Measurements from ENCODE around the gene PTHLH. TPM values are rescaled to one million over a fixed set of nuclear protein-coding genes. Genes with fewer than 3 reads are reported as not detected.

Gene PTHLH
- total and polyA plus RNA-seq, 10 of the 15 experiments (the other 5 are each of a cell fraction or from before 2014, with no cell fraction given): 0.08 to 0.12 TPM; not detected in 8

Small RNAs within 50 kb of the gene (small RNA-seq; reads per million reads assigned to genes)
- not detected for gene AC008011.1

Other genes with a start within 250 kb of the PTHLH start
- gene KLHL42, start 192.5 kb downstream of the PTHLH start, total RNA-seq (2014; rRNA removed): 14.4 and 15.9 TPM in 2 replicates
- gene KLHL42, start 192.5 kb downstream of the PTHLH start, total RNA-seq (2014; rRNA removed; fragmentation: Illumina TruSeq; extraction: Trizol): 12.1 and 14.4 TPM in 2 replicates
- gene KLHL42, start 192.5 kb downstream of the PTHLH start, total RNA-seq (2021): 15.5 and 17.4 TPM in 2 replicates
- 15.9 and 16.2 TPM in 2 replicates for gene KLHL42, start 192.5 kb downstream of the PTHLH start, polyA plus RNA-seq (2011; rRNA removed)
- gene KLHL42, start 192.5 kb downstream of the PTHLH start, polyA plus RNA-seq (2014; fragmentation: Illumina TruSeq; extraction: Trizol): 10.7 and 11.8 TPM in 2 replicates
- gene KLHL42, start 192.5 kb downstream of the PTHLH start, polyA plus RNA-seq (2014; fragmentation: Nextera tagmentation; extraction: Ambion mirVana): 1 to 10 TPM; 2.1 to 2.5 TPM
- 16.8 and 18.2 TPM in 2 replicates for gene KLHL42, start 192.5 kb downstream of the PTHLH start, polyA plus RNA-seq (2014; rRNA removed)
- 1 to 10 TPM; 6.3 to 9.6 TPM for gene KLHL42, start 192.5 kb downstream of the PTHLH start, polyA plus RNA-seq (2016; fragmentation: Nextera tagmentation; extraction: Ambion mirVana)
- not detected in 2 replicates for gene MANSC4, start 192.5 kb downstream of the PTHLH start, total RNA-seq (2014; rRNA removed)
- gene MANSC4, start 192.5 kb downstream of the PTHLH start, total RNA-seq (2014; rRNA removed; fragmentation: Illumina TruSeq; extraction: Trizol): not detected in 2 replicates
- 0.21 TPM in 1 of 2 replicates, not detected in the other for gene MANSC4, start 192.5 kb downstream of the PTHLH start, total RNA-seq (2021)
- not detected in 2 replicates for gene MANSC4, start 192.5 kb downstream of the PTHLH start, polyA plus RNA-seq (2011; rRNA removed)
- 0.19 and 0.27 TPM in 2 replicates for gene MANSC4, start 192.5 kb downstream of the PTHLH start, polyA plus RNA-seq (2014; fragmentation: Illumina TruSeq; extraction: Trizol)
- gene MANSC4, start 192.5 kb downstream of the PTHLH start, polyA plus RNA-seq (2014; fragmentation: Nextera tagmentation; extraction: Ambion mirVana): under 1 TPM in 1 of 2 experiments, not detected in 1; 0.18 TPM
- gene MANSC4, start 192.5 kb downstream of the PTHLH start, polyA plus RNA-seq (2014; rRNA removed): not detected in 2 replicates
- not detected for gene MANSC4, start 192.5 kb downstream of the PTHLH start, polyA plus RNA-seq (2016; fragmentation: Nextera tagmentation; extraction: Ambion mirVana)
- gene CCDC91, start 217.7 kb upstream of the PTHLH start, total RNA-seq (2014; rRNA removed): 13.5 and 15.4 TPM in 2 replicates
- gene CCDC91, start 217.7 kb upstream of the PTHLH start, total RNA-seq (2014; rRNA removed; fragmentation: Illumina TruSeq; extraction: Trizol): 17.3 and 20.3 TPM in 2 replicates
- 14.1 and 15.8 TPM in 2 replicates for gene CCDC91, start 217.7 kb upstream of the PTHLH start, total RNA-seq (2021)
- 24.9 and 28.1 TPM in 2 replicates for gene CCDC91, start 217.7 kb upstream of the PTHLH start, polyA plus RNA-seq (2011; rRNA removed)
- 17.2 and 23.3 TPM in 2 replicates for gene CCDC91, start 217.7 kb upstream of the PTHLH start, polyA plus RNA-seq (2014; fragmentation: Illumina TruSeq; extraction: Trizol)
- gene CCDC91, start 217.7 kb upstream of the PTHLH start, polyA plus RNA-seq (2014; fragmentation: Nextera tagmentation; extraction: Ambion mirVana): 10 to 100 TPM in 1 of 2 experiments, 1 to 10 TPM in 1; 6.1 to 10.3 TPM
- 9.4 and 9.6 TPM in 2 replicates for gene CCDC91, start 217.7 kb upstream of the PTHLH start, polyA plus RNA-seq (2014; rRNA removed)
- gene CCDC91, start 217.7 kb upstream of the PTHLH start, polyA plus RNA-seq (2016; fragmentation: Nextera tagmentation; extraction: Ambion mirVana): 10 to 100 TPM; 21.1 to 21.6 TPM

Measured in GM12878 (cell line).